GM10248 (cell line): Measurements from ENCODE around the gene CLEC5A.
A peak's percentile ranks its signal among the peaks of the same experiment; 100 is the strongest.

Experiments
- CTCF ChIA-PET: fragments of 300-600 bp; sonication (Branson Sonifier 250); formaldehyde crosslinking; extraction: SDS; loops from one replicate; lab custom pipeline; 2021; ENCODE audit warnings: antibody characterized with exemption; lab: Yijun Ruan, JAX
- POLR2A ChIA-PET: fragments of 350-650 bp; sonication (Branson Sonifier 250); formaldehyde crosslinking; extraction: SDS; loops from one replicate; lab custom pipeline; 2020; ENCODE audit warnings: antibody characterized with exemption; lab: Yijun Ruan, JAX
- DNase-seq: peaks from one replicate; pipeline ENCODE4 v3.0.0; 2012; ENCODE audit errors: extremely low spot score
- TF ChIP-seq, protein P1 (sequence below): IDR thresholded peaks from 2 replicates; pipeline ENCODE4 v1.5.1; 2012; ENCODE audit warnings: mild to moderate bottlenecking, low read depth; ENCODE audit errors: extremely low read depth, missing control alignments, control extremely low read depth

CLEC5A gene

DNA sequence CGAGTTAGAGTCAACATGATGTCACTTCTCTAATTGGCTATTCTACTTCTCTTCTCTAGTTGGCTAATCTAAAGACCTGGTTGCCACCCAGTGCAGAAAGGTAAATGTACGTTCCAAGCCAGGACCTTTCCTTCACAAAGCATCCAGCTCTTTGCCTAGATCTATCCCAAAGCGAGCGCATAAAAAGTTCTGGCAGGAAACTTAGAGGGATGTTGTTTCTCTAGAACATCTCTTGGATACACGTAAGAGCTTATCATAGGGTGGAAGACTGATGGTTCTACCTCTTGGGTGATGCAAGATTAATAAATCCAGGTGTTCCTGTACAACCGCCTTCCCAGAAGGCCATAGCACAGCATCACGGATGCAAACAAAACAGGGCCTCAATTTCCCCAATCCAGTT, 26.9 kb upstream of the CLEC5A start, which contains the start of gene TAS2R38:
Gene TAS2R38, minus strand, starts transcription at position 101 of the 400 bp plus-strand sequence. Its CDS starts 84 bp downstream, at position 17.
- TF ChIP-seq, protein P1, sequence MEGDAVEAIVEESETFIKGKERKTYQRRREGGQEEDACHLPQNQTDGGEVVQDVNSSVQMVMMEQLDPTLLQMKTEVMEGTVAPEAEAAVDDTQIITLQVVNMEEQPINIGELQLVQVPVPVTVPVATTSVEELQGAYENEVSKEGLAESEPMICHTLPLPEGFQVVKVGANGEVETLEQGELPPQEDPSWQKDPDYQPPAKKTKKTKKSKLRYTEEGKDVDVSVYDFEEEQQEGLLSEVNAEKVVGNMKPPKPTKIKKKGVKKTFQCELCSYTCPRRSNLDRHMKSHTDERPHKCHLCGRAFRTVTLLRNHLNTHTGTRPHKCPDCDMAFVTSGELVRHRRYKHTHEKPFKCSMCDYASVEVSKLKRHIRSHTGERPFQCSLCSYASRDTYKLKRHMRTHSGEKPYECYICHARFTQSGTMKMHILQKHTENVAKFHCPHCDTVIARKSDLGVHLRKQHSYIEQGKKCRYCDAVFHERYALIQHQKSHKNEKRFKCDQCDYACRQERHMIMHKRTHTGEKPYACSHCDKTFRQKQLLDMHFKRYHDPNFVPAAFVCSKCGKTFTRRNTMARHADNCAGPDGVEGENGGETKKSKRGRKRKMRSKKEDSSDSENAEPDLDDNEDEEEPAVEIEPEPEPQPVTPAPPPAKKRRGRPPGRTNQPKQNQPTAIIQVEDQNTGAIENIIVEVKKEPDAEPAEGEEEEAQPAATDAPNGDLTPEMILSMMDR: no peak
- no peak for DNase-seq
- CTCF ChIA-PET: interaction anchor here (4.3 kb wide), 1 partner anchor 329 kb away, joined by 39 read pairs; no protein-coding TSS in a partner anchor
- POLR2A ChIA-PET: no interaction called here

- TF ChIP-seq, protein P1: no peak
- DNase-seq: peak; percentile 31
- ChIA-PET POLR2A (no interaction called here), CTCF (interaction anchor here (3.4 kb wide), 1 partner anchor 15 kb away, joined by 13 read pairs; no protein-coding TSS in a partner anchor)
These were observed 14.1 kb upstream of the CLEC5A start for GRCh38 chr7:141960687-141961422.

DNA sequence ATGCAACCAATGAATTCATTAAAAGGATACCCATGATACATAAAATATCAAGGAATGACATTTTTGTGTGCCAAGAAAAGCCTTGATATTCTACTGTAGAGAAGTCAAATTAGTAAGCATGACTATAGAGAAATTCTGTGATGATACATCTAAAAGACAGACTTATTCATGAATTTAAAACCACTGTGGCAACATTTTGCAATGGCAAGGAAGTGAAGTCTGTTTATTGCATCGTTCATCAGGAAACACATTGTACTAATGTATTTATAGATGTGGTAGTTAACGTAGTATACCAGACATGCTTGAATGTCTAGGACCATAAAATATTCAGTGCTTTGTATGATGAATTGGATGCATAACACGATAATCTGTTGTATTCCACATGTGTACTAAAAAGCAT, 9.3 kb upstream of the CLEC5A start:
- DNase-seq: no peak
- TF ChIP-seq, protein P1: no peak
- ChIA-PET CTCF (interaction anchor here (1.5 kb wide), 1 partner anchor 20 kb away, joined by 5 read pairs; no protein-coding TSS in a partner anchor), POLR2A (no interaction called here)

- TF ChIP-seq, protein P1: no peak
- no peak for DNase-seq
- ChIA-PET POLR2A (no interaction called here), CTCF (interaction anchor here (1.4 kb wide), 1 partner anchor 22 kb away, joined by 4 read pairs; no protein-coding TSS in a partner anchor)
These were observed 7.6 kb upstream of the CLEC5A start for GRCh38 chr7:141954334-141954733.

DNA sequence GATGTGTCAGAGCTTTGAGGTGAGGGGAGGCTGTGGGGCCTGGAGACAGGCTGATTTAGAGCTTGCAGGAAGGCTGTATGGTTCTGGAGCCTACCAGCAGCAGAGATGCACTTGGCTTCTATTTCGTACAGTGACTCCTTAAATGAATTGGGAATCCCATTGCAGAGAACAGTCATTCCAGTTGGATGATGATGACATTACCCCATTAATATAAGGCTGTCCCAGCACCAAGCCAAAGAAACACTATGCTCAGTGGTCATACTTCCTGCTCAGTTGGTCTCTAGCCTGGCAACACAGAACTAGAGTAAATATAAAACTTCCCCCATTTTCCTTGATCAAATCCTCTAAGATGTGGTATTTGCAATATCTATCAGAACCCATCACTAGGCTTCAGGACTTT, 5.7 kb upstream of the CLEC5A start:
- POLR2A ChIA-PET: no interaction called here

GRCh38 chr7:141950806-141951205, 4.0 kb upstream of the CLEC5A start:
- POLR2A ChIA-PET: no interaction called here
- CTCF ChIA-PET: no interaction called here
- no peak for DNase-seq
- TF ChIP-seq, protein P1: no peak

More for the DNA sequence above, 5.7 kb upstream of the CLEC5A start:
- CTCF ChIA-PET: no interaction called here
- DNase-seq: no peak
- TF ChIP-seq, protein P1: no peak
